ENCODE measurements around the gene HINT3.

The HINT3 gene

DNA sequence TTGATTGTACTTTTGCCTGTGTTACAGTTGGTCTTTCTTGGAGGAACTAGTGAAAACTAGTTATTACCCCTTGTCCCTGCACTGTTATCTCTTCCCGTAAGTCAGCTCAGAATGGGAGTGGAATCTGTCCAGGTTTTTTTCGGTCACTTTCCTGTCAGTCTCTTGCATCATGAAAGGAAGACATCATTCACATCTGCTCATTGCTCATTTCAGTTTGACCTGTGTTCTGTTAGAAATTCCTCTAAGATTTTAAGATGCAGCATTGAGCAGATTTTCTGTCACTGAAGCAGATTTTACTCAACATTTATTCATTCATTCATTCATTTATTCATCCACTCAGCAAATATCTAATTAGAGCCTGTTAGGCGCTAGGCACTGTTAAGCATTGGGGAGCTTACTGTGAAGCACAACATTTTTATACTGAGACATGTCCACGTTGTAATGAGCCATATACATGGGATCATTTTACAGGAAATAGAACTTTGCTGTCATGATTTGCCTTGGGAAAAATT, 33.1 kb upstream of the HINT3 start:
- Histone ChIP-seq H3K27me3 (ENCODE audit: insufficient read depth, poor library complexity, severe bottlenecking) (no peaks in the 10 kb centered on the region), H3K4me3 (replicated peaks; ENCODE audit: insufficient read depth, low read length) (no peak overlapping the region), H3K27ac (replicated peaks) (peak overlapping the region; percentile 16)
- DNase-seq (ENCODE audit: low read depth in 1 of 2, low spot score in 1 of 2): no peak
- TF ChIP-seq, protein P1, sequence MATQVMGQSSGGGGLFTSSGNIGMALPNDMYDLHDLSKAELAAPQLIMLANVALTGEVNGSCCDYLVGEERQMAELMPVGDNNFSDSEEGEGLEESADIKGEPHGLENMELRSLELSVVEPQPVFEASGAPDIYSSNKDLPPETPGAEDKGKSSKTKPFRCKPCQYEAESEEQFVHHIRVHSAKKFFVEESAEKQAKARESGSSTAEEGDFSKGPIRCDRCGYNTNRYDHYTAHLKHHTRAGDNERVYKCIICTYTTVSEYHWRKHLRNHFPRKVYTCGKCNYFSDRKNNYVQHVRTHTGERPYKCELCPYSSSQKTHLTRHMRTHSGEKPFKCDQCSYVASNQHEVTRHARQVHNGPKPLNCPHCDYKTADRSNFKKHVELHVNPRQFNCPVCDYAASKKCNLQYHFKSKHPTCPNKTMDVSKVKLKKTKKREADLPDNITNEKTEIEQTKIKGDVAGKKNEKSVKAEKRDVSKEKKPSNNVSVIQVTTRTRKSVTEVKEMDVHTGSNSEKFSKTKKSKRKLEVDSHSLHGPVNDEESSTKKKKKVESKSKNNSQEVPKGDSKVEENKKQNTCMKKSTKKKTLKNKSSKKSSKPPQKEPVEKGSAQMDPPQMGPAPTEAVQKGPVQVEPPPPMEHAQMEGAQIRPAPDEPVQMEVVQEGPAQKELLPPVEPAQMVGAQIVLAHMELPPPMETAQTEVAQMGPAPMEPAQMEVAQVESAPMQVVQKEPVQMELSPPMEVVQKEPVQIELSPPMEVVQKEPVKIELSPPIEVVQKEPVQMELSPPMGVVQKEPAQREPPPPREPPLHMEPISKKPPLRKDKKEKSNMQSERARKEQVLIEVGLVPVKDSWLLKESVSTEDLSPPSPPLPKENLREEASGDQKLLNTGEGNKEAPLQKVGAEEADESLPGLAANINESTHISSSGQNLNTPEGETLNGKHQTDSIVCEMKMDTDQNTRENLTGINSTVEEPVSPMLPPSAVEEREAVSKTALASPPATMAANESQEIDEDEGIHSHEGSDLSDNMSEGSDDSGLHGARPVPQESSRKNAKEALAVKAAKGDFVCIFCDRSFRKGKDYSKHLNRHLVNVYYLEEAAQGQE (IDR thresholded peaks at IDR 0.05; ENCODE audit: insufficient replicate concordance, low read depth): no peak
- TF ChIP-seq GABPA (IDR thresholded peaks at IDR 0.05; ENCODE audit: low read depth) (no peak), SPI1 (IDR thresholded peaks at IDR 0.05; ENCODE audit: borderline replicate concordance, low read depth) (no peak), CTCF (IDR thresholded peaks at IDR 0.05; ENCODE audit: insufficient read depth, low read length) (no peak), POLR2AphosphoS5 (IDR thresholded peaks at IDR 0.05; ENCODE audit: low read depth) (no peak)

GRCh38 chr6:125924169-125924568, 32.4 kb upstream of the HINT3 start:
- no peak for TF ChIP-seq GABPA (IDR thresholded peaks at IDR 0.05; ENCODE audit: low read depth)
- no peak for TF ChIP-seq SPI1 (IDR thresholded peaks at IDR 0.05; ENCODE audit: borderline replicate concordance, low read depth)
- TF ChIP-seq, protein P1 (IDR thresholded peaks at IDR 0.05; ENCODE audit: insufficient replicate concordance, low read depth): no peak
- TF ChIP-seq CTCF (IDR thresholded peaks at IDR 0.05; ENCODE audit: insufficient read depth, low read length): no peak
- TF ChIP-seq POLR2AphosphoS5 (IDR thresholded peaks at IDR 0.05; ENCODE audit: low read depth): no peak
- Histone ChIP-seq H3K27ac (replicated peaks) (peak overlapping the region; percentile 16), H3K27me3 (ENCODE audit: insufficient read depth, poor library complexity, severe bottlenecking) (no peaks in the 10 kb centered on the region), H3K4me3 (replicated peaks; ENCODE audit: insufficient read depth, low read length) (no peak overlapping the region)
- peak in 1 of 2 experiments; percentile 61 for DNase-seq (ENCODE audit: low read depth in 1 of 2, low spot score in 1 of 2)

GRCh38 chr6:125924697-125925358, 31.7 kb upstream of the HINT3 start:
- TF ChIP-seq, protein P1 (IDR thresholded peaks at IDR 0.05; ENCODE audit: insufficient replicate concordance, low read depth): no peak
- TF ChIP-seq CTCF (IDR thresholded peaks at IDR 0.05; ENCODE audit: insufficient read depth, low read length) (no peak), GABPA (IDR thresholded peaks at IDR 0.05; ENCODE audit: low read depth) (no peak), SPI1 (IDR thresholded peaks at IDR 0.05; ENCODE audit: borderline replicate concordance, low read depth) (no peak), POLR2AphosphoS5 (IDR thresholded peaks at IDR 0.05; ENCODE audit: low read depth) (no peak)
- H3K27me3 ChIP-seq (ENCODE audit: insufficient read depth, poor library complexity, severe bottlenecking): no peaks in the 10 kb centered on the region
- DNase-seq (ENCODE audit: low read depth in 1 of 2, low spot score in 1 of 2): no peak
- no peak overlapping the region for H3K4me3 ChIP-seq (replicated peaks; ENCODE audit: insufficient read depth, low read length)
- peak overlapping the region; percentile 16 for H3K27ac ChIP-seq (replicated peaks)
